ENCODE measurements around the gene RSPH3.

Gene RSPH3

DNA sequence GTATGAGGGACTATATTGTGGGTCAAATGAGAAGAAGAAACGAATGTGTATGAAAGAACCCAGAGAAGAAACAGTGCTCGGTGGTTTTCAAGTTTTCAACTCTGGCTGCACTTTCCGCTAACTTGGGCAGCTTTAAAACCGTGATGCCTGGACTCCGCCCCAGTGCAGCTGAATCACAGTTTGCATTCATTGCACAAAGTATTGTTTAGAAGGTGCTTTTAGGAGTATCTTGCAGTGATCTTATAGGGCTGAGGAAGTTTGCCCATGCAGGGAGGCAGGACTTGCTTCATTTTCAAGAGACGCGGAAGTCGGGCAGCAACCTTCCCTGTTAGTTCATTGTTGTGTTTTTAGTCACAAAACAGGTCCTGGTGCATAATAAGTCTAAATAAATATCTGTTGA, 52.7 kb downstream of the RSPH3 start:
- in situ Hi-C loops (cut with HindIII; ENCODE audit: low pct_ligation_motif_present, low pct_unique_long_range_greater_than_20kb, low sequenced_read_pairs) = no loop called here

DNA sequence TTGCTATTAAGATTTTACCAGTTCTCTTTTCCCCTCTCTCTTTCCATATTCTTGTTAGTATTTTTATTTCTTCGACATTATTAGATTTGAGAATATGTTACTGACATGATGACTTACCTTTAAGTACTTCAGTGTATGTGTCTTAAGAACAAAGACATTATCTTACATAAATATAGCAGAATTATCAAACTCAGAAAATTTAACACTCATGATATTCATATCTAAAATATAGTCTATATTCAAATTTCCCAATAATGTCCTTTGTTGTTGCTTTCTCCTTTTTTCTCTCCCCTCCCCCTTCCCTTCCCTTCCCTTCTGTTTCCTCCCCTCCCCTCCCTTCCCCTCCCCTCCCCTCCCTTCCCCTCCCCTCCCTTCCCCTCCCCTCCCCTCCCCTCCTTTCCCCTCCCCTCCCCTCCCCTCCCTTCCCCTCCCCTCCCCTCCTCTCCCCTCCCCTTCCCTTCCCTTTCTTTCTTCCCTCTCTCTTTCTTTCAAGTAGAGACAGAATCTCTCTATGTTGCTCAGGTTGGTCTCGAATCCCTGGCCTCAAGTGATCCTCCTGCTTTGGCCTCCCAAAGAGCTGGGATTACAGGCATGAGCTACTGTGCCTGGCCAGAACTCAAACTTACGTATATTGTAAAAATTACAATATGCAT, 56.5 kb downstream of the RSPH3 start:
- in situ Hi-C loops (cut with HindIII; ENCODE audit: low pct_ligation_motif_present, low pct_unique_long_range_greater_than_20kb, low sequenced_read_pairs) = no loop called here
- no peak for DNase-seq

More for the DNA sequence above, 52.7 kb downstream of the RSPH3 start:
- no peak for DNase-seq

DNA sequence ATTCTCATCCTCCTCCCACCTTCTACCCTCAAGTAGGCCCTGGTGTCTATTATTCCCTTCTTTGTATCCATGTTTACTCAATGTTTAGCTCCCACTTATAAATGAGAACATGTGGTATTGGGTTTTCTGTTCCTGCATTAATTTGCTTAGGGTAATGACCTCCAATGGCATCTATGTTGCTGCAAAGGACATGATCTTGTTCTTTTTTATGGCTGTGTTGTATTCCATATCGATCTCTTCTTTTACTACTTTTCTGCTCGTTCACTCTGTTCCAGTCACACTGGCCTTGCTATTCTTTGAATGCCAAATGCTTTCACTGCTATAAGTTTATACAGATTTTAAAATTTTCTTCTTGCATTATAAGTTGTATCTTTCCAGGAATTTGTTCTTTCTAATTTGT, 57.7 kb downstream of the RSPH3 start:
- in situ Hi-C loops (cut with HindIII; ENCODE audit: low pct_ligation_motif_present, low pct_unique_long_range_greater_than_20kb, low sequenced_read_pairs) = no loop called here
- DNase-seq = no peak

DNA sequence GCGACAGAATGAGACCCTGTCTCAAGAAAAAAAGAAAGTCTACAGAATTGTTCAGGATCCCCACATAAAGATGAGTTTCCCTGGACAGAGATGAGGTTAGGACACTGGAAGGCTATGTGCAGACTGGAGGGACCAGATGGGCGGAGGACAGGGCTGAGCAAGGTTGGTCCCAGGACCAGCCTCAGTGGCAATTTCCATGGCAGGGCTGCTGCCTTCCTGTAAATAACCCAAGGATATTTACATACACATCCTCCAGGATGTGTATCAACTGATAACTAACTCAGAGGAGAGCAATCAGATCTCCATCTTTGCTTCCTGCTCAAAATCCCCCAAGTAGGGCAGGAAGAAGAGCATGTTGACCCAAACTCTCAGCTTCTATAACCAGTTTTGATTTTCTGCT, 58.8 kb downstream of the RSPH3 start:
- DNase-seq = no peak
- in situ Hi-C loops (cut with HindIII; ENCODE audit: low pct_ligation_motif_present, low pct_unique_long_range_greater_than_20kb, low sequenced_read_pairs) = no loop called here

DNA sequence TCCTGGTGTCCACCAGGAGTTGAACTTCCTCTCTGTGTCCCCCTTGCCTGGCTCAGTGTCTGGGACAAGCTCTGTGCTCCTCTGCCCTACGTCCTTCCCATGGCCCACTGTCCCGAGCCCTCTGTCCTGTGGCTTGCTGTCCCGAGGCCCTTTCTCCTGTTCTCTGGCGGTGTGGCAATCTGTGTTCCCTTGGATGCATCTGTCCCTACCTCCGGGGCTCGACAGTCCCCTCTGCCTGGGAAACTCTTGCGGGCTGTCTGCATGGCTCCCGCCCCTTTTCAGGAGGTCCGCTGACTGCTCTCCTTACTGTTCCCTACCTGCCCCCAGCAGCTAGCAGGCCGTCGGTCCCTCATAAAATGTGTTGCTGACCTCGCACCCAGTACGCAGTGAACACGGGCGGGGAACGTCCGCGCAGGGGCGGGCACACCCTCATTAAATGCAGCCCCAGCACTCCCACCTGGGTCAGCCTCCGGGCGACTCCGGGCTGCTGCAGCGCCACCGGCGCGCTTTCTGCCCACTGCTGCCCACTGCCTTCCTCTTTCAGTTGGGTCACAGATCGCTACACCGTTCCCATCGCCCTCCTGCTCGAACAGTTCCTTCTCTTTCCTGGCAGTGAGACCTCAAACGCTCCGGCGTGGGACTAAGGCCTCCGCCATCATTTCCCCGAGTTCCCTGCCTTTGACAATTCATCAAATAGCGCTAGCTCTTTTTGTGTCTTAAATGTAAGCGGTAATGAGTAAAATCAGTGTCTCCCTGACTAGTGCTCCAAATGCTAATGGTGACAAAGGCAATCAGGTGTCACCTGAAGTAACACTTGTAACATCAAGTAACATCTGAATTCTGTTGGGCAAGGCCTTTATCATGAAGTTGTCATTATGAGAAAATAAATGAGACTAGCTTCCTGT, 60.5 kb downstream of the RSPH3 start:
- peak; percentile 44 for DNase-seq
- in situ Hi-C loops (cut with HindIII; ENCODE audit: low pct_ligation_motif_present, low pct_unique_long_range_greater_than_20kb, low sequenced_read_pairs) = no loop called here

DNA sequence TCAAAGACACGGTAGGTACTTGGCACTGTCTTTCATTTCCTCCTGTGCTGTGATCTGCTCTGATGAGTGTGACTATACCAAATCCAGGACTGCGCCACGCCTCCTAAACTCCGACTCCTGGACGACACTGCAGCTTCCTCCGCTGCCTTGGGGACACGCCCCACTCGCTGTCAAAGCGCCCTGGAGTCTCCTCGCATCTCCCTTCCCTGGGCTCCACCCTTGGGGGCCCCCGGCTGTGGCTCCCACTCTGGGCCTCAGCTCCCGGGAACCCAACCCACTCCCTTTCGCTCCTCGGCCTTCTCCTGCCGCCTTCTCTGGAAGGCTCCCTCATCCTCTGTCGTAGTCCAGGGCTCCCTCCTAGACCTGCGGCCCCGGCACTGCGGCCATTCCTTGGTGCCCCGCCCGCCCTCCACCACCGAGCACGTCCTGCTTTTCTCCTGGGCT, 61.2 kb downstream of the RSPH3 start:
- in situ Hi-C loops (cut with HindIII; ENCODE audit: low pct_ligation_motif_present, low pct_unique_long_range_greater_than_20kb, low sequenced_read_pairs) = no loop called here

DNA sequence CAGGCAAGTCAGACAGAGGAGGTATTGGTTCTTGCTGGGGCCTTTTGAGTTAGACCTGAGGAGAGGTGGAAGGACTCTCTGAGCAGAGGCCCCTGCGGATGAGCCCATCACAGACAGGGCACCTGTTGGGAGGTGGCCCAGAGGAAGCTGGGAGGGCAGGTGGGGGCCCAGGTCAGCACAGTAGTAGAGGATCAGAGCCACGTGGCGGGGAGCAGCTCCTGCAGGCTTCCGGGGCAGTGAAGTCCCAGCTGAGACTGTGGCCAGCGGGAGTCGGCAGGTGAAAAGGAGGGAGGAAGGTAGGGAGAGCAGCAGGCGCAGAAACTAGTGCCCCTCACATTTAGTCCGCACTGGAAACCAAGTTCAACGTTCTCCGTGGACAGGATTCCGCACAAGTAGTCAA, 61.8 kb downstream of the RSPH3 start:
- DNase-seq = no peak
- in situ Hi-C loops (cut with HindIII; ENCODE audit: low pct_ligation_motif_present, low pct_unique_long_range_greater_than_20kb, low sequenced_read_pairs) = no loop called here

More for the DNA sequence above, 61.2 kb downstream of the RSPH3 start:
- DNase-seq = peak; percentile 66

DNA sequence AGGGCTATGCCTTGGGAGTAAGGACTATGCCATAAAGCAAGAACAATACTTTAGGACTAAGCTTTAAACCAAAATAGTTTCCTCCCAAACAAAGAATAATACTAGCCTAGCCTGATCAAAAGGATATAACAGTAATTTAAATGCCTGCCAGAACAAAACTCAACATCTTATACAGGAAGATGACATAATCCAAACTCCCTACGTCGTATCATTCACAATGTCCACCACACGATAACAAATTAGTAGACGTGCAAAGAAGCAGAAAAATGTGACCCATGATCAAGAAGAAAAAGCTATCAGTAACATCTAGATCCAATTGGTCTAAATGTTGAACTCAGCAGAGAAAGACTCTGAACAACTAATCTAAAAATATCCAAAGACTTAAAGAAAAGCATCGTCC, 65.8 kb downstream of the RSPH3 start:
- no peak for DNase-seq
- in situ Hi-C loops (cut with HindIII; ENCODE audit: low pct_ligation_motif_present, low pct_unique_long_range_greater_than_20kb, low sequenced_read_pairs) = no loop called here

DNA sequence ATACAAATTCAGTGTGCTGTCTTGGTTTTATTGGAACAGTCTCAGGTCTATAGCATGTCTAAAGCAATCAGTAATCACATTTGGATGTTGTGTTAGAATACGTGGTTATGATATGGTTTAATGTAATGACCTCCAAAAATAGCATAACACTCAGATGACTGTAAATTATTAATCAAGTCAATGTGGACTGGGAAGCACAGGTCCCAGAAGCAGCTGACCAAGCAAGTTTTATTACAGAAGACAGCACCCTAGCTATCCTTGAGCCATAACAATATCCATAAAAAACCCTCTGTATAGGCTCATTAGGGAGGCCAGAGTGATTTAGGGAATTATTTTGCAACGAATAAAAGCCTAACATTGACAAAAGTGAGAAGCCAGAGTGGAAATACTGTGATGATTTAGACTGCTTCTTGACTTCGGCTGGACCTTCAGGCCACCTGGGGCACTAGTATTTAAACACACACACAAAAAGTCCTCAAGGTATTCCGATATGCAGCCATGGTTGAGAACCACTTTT, 66.9 kb downstream of the RSPH3 start:
- DNase-seq = no peak
- in situ Hi-C loops (cut with HindIII; ENCODE audit: low pct_ligation_motif_present, low pct_unique_long_range_greater_than_20kb, low sequenced_read_pairs) = no loop called here

DNA sequence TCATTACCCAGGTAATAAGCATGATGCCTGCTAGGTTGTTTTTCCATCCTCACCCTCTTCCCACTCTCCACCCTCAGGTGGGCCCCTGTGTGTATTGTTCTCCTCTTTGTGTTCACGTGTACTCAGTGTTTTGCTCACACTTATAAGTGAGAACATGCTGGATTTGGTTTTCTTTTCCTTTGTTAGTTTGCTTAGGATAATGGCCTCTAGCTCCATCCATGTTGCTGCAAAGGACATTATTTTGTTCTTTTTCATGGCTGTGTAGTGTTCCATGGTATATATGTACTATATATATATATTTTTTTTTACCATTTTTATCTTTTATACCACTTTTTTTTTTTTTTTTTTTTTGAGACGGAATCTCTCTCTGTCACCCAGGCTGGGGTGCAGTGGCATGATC, 71.9 kb downstream of the RSPH3 start:
- DNase-seq = no peak
- in situ Hi-C loops (cut with HindIII; ENCODE audit: low pct_ligation_motif_present, low pct_unique_long_range_greater_than_20kb, low sequenced_read_pairs) = no loop called here

DNA sequence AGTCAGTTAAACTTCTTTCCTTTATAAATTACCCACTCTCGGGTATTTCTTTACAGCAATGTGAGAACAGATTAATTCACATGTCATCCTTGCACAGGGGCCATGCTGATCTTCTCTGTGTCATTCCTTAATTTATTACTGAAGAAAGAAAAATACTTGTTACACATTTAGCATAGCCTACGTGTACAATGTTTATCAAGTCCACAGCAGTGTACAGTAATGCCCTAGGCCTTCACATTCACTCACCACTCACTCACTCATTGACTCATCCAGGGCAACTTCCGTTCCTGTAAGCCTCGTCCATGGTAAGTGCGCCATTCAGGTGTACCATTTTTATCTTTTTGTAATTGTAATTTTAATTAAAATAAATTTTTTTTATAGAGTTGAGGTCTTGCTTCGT, 73.6 kb downstream of the RSPH3 start:
- peak; percentile 10 for DNase-seq
- in situ Hi-C loops (cut with HindIII; ENCODE audit: low pct_ligation_motif_present, low pct_unique_long_range_greater_than_20kb, low sequenced_read_pairs) = no loop called here

DNA sequence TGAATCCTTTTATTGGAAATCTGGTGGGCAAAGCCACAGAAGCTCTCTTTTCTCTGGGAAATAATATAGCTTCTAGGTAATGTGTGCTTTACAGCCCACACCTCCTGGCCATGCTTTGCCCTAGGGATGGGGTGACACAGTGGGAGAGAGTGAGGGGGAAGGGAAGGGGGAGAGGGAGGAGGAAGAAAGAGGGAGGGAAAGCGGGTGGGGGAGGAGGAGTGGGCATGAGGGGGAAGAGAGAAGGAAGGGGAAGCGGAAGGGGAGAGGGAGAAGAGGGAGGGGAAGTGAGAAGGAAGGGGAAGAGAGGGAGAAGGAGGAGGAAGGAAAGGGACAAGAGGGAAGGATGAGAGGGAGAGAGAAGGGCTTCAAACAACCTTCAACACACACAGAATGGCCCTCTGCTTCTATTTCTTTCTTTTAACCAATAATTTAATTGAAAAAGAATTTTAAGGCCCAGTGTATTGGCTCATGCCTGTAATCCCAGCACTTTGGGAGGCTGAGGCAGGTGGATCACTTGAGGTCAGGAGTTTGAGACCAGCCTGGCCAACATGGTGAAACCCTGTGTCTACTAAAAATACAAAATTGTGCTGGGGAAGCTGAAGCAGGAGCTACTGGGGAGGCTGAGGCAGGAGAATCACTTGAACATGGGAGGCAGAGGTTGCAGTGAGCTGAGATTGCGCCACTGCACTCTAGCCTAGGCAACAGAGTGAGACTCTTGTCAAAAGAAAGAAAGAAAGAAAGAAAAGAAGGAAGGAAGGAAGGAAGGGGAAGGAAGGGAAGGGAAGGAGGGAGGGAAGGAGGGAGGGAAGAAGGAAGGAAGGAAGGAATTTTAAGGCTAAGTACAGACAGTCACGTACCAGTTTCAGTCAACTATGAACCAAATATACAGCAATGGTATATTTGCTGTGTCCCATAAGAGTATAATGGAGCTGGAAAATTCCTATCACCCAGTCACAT, 75.2 kb downstream of the RSPH3 start:
- DNase-seq = no peak
- in situ Hi-C loops (cut with HindIII; ENCODE audit: low pct_ligation_motif_present, low pct_unique_long_range_greater_than_20kb, low sequenced_read_pairs) = no loop called here

DNA sequence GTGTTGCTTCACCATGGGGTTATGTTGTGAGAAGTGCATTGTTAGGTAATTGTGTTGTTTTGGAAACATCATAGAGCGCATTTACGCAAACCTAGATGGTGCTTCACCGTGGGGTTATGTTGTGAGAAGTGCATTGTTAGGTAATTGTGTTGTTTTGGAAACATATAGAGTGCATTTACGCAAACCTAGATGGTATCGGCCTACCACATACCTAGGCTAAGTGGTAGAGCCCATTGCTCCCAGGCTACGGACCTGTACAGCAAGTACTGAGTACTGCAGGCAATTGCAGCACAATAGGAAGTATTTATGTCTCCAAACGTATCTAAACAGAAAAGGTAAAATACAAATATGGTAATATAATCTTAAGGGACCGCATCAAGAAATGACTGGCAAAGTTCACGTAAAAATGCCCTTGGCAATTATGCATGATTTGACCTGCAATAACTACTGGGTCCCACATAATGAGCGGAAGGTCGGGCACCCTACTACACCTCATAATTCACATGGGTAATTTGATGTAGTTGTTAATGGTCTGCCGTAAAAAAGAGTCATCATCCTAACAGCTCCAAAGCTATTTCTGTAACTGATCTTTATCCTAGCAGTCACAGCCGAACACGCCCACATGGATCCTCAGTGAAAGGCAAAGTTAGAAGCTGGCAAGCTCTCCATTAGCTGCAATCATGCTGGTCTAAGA, 76.0 kb downstream of the RSPH3 start:
- in situ Hi-C loops (cut with HindIII; ENCODE audit: low pct_ligation_motif_present, low pct_unique_long_range_greater_than_20kb, low sequenced_read_pairs) = no loop called here
- no peak for DNase-seq
